Measurements from ENCODE around the gene GTF2IRD1. TPM values are rescaled to one million over a fixed set of nuclear protein-coding genes. Genes with fewer than 3 reads are reported as not detected.
A peak's percentile ranks its signal among the peaks of the same experiment; 100 is the strongest.

GTF2IRD1 gene
- total RNA-seq, 1 donor from 2014 or later = 7.5 TPM

DNA sequence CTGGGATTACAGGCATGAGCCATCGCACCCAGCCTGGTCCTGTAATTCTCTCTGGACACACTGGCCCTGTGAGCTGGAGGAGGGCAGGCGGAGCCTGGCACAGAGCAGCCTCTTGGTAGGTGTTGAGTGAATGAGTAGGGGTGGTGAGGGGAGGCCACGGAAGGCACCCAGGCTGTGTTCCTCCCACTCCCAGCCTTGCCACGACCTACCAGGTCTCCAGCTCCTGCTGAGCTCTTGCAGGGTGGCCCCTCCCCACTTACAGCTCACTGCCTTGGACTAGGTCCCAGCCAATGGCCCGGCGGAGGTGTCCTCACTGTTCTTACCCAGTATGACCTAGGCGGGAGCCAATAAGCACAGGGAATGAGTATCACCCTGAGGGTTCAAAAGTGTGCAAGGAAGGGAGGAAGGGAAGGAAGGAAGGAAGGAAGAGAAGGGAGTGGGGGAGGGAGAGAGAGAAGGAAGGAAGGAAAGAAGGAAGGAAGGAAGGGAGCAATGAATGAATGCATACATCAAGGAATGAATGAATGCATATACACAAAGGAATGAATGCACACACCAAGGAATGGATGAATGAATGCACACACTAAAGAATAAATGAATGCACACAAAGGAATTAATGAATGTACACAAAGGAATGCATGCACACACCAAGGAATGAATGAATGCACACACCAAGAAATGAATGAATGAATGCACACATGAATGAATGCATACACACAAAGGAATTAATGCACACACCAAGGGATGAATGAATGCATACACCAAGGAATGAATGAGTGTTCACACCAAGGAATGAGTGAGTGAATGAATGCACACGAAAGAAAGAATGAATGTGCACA lies 45.5 kb downstream of the GTF2IRD1 start:
- Histone ChIP-seq H3K36me3 (no peaks in the 10 kb centered on the region), H3K4me1 (peaks cover 0 to 8% of the 10 kb centered on the region in 2 donors), H3K27me3 (no peaks in the 10 kb centered on the region), H3K27ac (no peak overlapping the region), H3K9me3 (no peaks in the 10 kb centered on the region), H3K4me3 (no peak overlapping the region)
- intact Hi-C loops (cut with DNase I) = no loop called here
- TF ChIP-seq CTCF (IDR thresholded peaks at IDR 0.05) = no peak
- no peak for DNase-seq (ENCODE audit: low spot score in 2 of 2)

- TF ChIP-seq CTCF (IDR thresholded peaks at IDR 0.05) = no peak
- no peak overlapping the region for H3K4me3 ChIP-seq
- H3K9me3 ChIP-seq = no peaks in the 10 kb centered on the region
- no peak overlapping the region for H3K27ac ChIP-seq
- peaks cover 0 to 8% of the 10 kb centered on the region in 2 donors for H3K4me1 ChIP-seq
- no peaks in the 10 kb centered on the region for H3K27me3 ChIP-seq
- H3K36me3 ChIP-seq = no peaks in the 10 kb centered on the region
- no peak for DNase-seq (ENCODE audit: low spot score in 2 of 2)
- intact Hi-C loops (cut with DNase I) = loop anchor here (5.0 kb wide), 1 partner anchor 48 kb away; the partner anchor contains the start of gene GTF2IRD1
Observed at GRCh38 chr7:74499835-74500388, 46.2 kb downstream of the GTF2IRD1 start.

- H3K27ac ChIP-seq = no peak overlapping the region
Observed at GRCh38 chr7:74501298-74501697, 47.6 kb downstream of the GTF2IRD1 start.

DNA sequence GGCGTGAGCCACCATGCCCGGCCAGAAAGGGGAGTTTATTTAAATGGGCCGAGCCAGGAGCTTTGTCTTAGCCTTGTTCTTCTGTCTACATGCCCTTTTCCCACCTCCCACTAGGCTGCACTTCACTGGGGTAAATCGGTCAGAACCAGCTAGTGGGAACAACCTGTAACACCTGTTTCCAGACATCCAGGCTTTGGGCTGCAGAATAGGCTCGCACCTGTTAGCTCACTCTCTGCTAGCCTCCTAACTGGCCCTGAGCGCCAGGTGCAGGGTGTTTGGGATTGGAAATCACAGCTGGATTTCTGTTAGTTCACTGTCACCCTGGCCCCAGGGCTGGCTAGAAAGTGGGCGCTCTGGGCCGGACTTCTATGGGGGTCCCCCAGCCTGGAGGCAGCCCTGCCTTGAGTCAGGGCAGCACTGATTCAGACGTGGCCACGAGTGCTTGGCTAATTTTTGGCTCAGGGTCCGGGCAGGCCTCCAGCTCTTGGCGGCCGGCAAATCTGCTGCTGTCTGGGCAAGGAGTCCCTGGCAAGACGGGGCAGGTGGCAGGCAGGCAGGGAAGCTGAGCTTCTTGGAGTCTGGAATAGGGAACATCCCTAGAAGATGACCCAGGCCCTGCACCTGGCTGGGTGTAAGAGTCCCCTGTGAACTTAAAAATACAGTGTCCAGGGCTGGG lies 48.6 kb downstream of the GTF2IRD1 start:
- Histone ChIP-seq H3K27ac (peak overlapping the region in 1 of 2 donors; percentile 15), H3K9me3 (no peaks in the 10 kb centered on the region), H3K27me3 (no peaks in the 10 kb centered on the region), H3K4me3 (no peak overlapping the region), H3K36me3 (no peaks in the 10 kb centered on the region), H3K4me1 (peaks cover 0 to 8% of the 10 kb centered on the region in 2 donors)
- DNase-seq (ENCODE audit: low spot score in 2 of 2) = no peak
- TF ChIP-seq CTCF (IDR thresholded peaks at IDR 0.05) = no peak
- intact Hi-C loops (cut with DNase I) = loop anchor here (5.0 kb wide), 1 partner anchor 50 kb away; the partner anchor contains the start of gene GTF2IRD1

More at GRCh38 chr7:74501298-74501697, 47.6 kb downstream of the GTF2IRD1 start:
- Histone ChIP-seq H3K4me1 (peaks cover 0 to 8% of the 10 kb centered on the region in 2 donors), H3K36me3 (no peaks in the 10 kb centered on the region), H3K4me3 (peak overlapping the region in 1 of 2 donors; percentile 33), H3K27me3 (no peaks in the 10 kb centered on the region), H3K9me3 (no peaks in the 10 kb centered on the region)
- peak in 1 of 2 donors; percentile 76 for DNase-seq (ENCODE audit: low spot score in 2 of 2)
- intact Hi-C loops (cut with DNase I) = loop anchor here (5.0 kb wide), 1 partner anchor 49 kb away; the partner anchor contains the start of gene GTF2IRD1
- no peak for TF ChIP-seq CTCF (IDR thresholded peaks at IDR 0.05)

DNA sequence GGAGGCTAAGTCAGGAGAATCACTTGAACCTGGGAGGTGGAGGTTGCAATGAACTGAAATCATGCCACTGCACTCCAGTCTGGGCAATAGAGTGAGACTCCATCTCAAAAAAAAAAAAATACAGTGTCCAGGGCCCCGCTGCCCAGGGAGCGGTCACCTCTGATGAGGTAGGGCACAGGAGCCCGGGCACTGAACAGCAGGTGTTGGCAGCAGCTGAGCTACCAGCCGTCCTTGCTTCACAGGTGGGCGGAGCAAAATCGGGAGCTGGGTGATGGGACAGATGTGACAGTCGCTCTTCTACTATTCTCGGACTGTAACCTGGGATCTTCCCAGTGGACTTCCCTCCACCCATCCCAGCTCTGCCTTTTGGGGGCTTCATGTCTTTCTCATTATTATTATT lies 49.4 kb downstream of the GTF2IRD1 start:
- H3K27ac ChIP-seq = no peak overlapping the region
- no peak for TF ChIP-seq CTCF (IDR thresholded peaks at IDR 0.05)
- H3K9me3 ChIP-seq = no peaks in the 10 kb centered on the region

More for the DNA sequence above, 49.4 kb downstream of the GTF2IRD1 start:
- Histone ChIP-seq H3K27me3 (no peaks in the 10 kb centered on the region), H3K4me1 (peaks cover 0 to 8% of the 10 kb centered on the region in 2 donors), H3K4me3 (no peak overlapping the region), H3K36me3 (no peaks in the 10 kb centered on the region)
- no peak for DNase-seq (ENCODE audit: low spot score in 2 of 2)
- intact Hi-C loops (cut with DNase I) = loop anchor here (5.0 kb wide), 1 partner anchor 51 kb away; the partner anchor contains the start of gene GTF2IRD1
